GM12891 (cell line): ENCODE measurements around the gene GHSR.

Experiments used
- PAX5 ChIP-seq: IDR thresholded peaks from 2 replicates; pipeline ENCODE4 v1.6.1; 2011; ENCODE audit warnings: low read length, moderate library complexity, mild to moderate bottlenecking; ENCODE audit not compliant: insufficient read depth, severe bottlenecking
- POLR2A ChIP-seq: IDR thresholded peaks from 2 replicates; pipeline ENCODE4 v1.6.1; 2011; ENCODE audit warnings: low read depth, low read length, control low read depth
- POLR2AphosphoS5 ChIP-seq: IDR thresholded peaks from 2 replicates; pipeline ENCODE4 v1.6.1; 2011; ENCODE audit warnings: low read depth, low read length, control low read depth
- SPI1 ChIP-seq: IDR thresholded peaks from 2 replicates; pipeline ENCODE4 v1.6.1; 2011; ENCODE audit warnings: low read depth, low read length, control low read depth
- TAF1 ChIP-seq: IDR thresholded peaks from 2 replicates; pipeline ENCODE4 v1.6.1; 2011; ENCODE audit warnings: low read depth, low read length, control low read depth

DNA sequence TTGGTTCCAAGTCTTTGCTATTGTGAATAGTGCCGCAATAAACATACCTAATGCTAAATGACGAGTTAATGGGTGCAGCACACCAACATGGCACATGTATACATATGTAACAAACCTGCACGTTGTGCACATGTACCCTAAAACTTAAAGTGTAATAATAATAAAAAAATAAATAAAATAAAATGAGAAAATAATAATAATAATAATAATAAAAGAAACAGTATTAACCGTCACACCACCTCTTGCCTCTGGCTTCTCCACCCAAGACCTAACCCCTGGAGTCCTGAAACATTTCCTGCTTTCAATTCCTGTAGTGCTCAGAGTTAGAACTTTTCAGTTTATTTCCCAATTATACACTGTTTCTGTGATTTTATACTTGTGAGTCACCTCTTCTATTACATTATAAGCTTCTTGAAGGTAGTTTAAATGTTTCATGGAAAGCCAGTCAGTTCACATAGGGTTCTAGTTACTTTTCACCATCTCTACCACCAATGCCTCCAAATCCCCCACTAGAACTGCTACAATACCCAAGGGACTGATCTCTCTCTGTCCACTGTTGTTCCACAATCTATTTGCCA lies 18.4 kb upstream of the GHSR start:
- TF ChIP-seq PAX5 (no peak), POLR2A (no peak), POLR2AphosphoS5 (no peak), SPI1 (no peak), TAF1 (no peak)
